GM12878 (cell line): ENCODE data around the gene ATP6V1F. TPM values are rescaled to one million over a fixed set of nuclear protein-coding genes. Genes with fewer than 3 reads are reported as not detected.

ENCODE experiments used
- ATAC-seq: fragments of 200-7000 bp; cut with Tn5 transposase; 3 replicates; pipeline ENCODE4 v1.9.1; 2020; ENCODE audit warnings: mild to moderate bottlenecking, moderate library complexity
- BruUV-seq: library from RNA; stranded (reverse); fragments of 400-500 nt; replicated peaks from 2 replicates; lab custom pipeline; 2021; lab: Mats Ljungman, UMichigan
- CTCF ChIA-PET: fragments of 300-600 bp; sonication (Branson Sonifier 250); formaldehyde crosslinking; extraction: SDS; loops from one replicate; lab custom pipeline; 2021; ENCODE audit warnings: inconsistent platforms; lab: Yijun Ruan, JAX
- POLR2A ChIA-PET: fragments of 350-600 bp; formaldehyde crosslinking; extraction: SDS; loops from one replicate; lab custom pipeline; 2021; ENCODE audit warnings: inconsistent platforms; lab: Charles Lee
- RAD21 ChIA-PET: fragments of 300-600 bp; sonication (Branson Sonifier 250); formaldehyde crosslinking; loops from one replicate; lab custom pipeline; 2023; ENCODE audit warnings: antibody characterized with exemption; ENCODE audit not compliant: unreplicated experiment; lab: Charles Lee
- SMC1A ChIA-PET: fragments of 300-600 bp; sonication (Branson Sonifier 250); formaldehyde crosslinking; loops from one replicate; lab custom pipeline; 2023; ENCODE audit not compliant: unreplicated experiment, uncharacterized antibody; lab: Charles Lee
- DNase-seq: peaks from one replicate; pipeline ENCODE4 v3.0.0-alpha.2; 2011; ENCODE audit warnings: low read depth, low spot score
- FAIRE-seq: peaks from 3 replicates; lab custom pipeline; 2011; peaks lifted over from hg19 to GRCh38; lab: Jason Lieb, UNC
- H2AFZ ChIP-seq: 2 replicates; pipeline ENCODE4 v1.6.0; 2011; ENCODE audit warnings: low read depth, low read length, control low read depth; ENCODE audit not compliant: control insufficient read depth
- H3K27ac ChIP-seq: 2 replicates; pipeline ENCODE4 v1.5.1; 2011; ENCODE audit warnings: control low read depth; ENCODE audit not compliant: control insufficient read depth, insufficient read depth
- H3K27me3 ChIP-seq, 2 experiments: replicated peaks in 1 of 2; 2 replicates each; pipeline versions ENCODE4 v1.6.0 to v1.6.1; 2011; ENCODE audit warnings: low read length in 1 of 2; ENCODE audit not compliant: control insufficient read depth in 2 of 2, insufficient read depth in 2 of 2
- H3K36me3 ChIP-seq, 2 experiments: 2 replicates each; pipeline ENCODE4 v1.5.1; 2011; ENCODE audit warnings: low read length in 1 of 2; ENCODE audit not compliant: control insufficient read depth in 2 of 2, insufficient read depth in 2 of 2
- H3K4me1 ChIP-seq: 2 replicates; pipeline ENCODE4 v1.6.1; 2011; ENCODE audit warnings: mild to moderate bottlenecking, low read length, moderate library complexity, mixed read lengths; ENCODE audit not compliant: control insufficient read depth, insufficient read depth
- H3K4me2 ChIP-seq: 2 replicates; pipeline ENCODE4 v1.6.0; 2011; ENCODE audit warnings: control low read depth; ENCODE audit not compliant: control insufficient read depth, insufficient read depth
- H3K4me3 ChIP-seq: fragments of 200-600 bp; sonication (generic); 2 replicates; pipeline ENCODE4 v1.5.1; 2016
- H3K79me2 ChIP-seq: 2 replicates; pipeline ENCODE4 v1.6.0; 2011; ENCODE audit warnings: low read length; ENCODE audit not compliant: control insufficient read depth, insufficient read depth
- H3K9ac ChIP-seq: 2 replicates; pipeline ENCODE4 v1.8.0; 2011; ENCODE audit warnings: low read length, control low read depth, mixed read lengths; ENCODE audit not compliant: control insufficient read depth, insufficient read depth
- H3K9me3 ChIP-seq: replicated peaks from 3 replicates; pipeline ENCODE4 v1.5.1; 2011; ENCODE audit warnings: mild to moderate bottlenecking, low read length; ENCODE audit not compliant: control insufficient read depth, insufficient read depth
- H4K20me1 ChIP-seq: 2 replicates; pipeline ENCODE4 v1.6.0; 2011; ENCODE audit not compliant: control insufficient read depth, insufficient read depth
- BACH1 ChIP-seq: fragments of 450-650 bp; IDR thresholded peaks from 2 replicates; pipeline ENCODE4 v1.6.1; 2017; ENCODE audit warnings: mild to moderate bottlenecking, borderline replicate concordance
- BCL3 ChIP-seq: IDR thresholded peaks from 2 replicates; pipeline ENCODE4 v1.6.1; 2011; ENCODE audit warnings: borderline replicate concordance, low read depth, mild to moderate bottlenecking, moderate library complexity, low read length; ENCODE audit not compliant: insufficient read depth, poor library complexity, severe bottlenecking
- CHD2 ChIP-seq: IDR thresholded peaks from 2 replicates; pipeline ENCODE4 v1.6.1; 2011; ENCODE audit warnings: low read depth, low read length, improper control_type of control experiment, borderline replicate concordance
- CUX1 ChIP-seq: IDR thresholded peaks from 2 replicates; pipeline ENCODE4 v1.6.1; 2012; ENCODE audit warnings: improper control_type of control experiment, low read depth, low read length; ENCODE audit not compliant: insufficient replicate concordance
- HDAC6 ChIP-seq: fragments of 200-600 bp; sonication (generic); IDR thresholded peaks from one replicate; pipeline ENCODE4 v1.8.0; 2017; ENCODE audit warnings: antibody characterized with exemption; ENCODE audit not compliant: unreplicated experiment
- NBN ChIP-seq: fragments of 450-650 bp; IDR thresholded peaks from 2 replicates; pipeline ENCODE4 v1.6.1; 2016
- PML ChIP-seq: IDR thresholded peaks from 2 replicates; pipeline ENCODE4 v1.6.1; 2012; ENCODE audit warnings: low read length, inconsistent platforms
- RUNX3 ChIP-seq: IDR thresholded peaks from 2 replicates; pipeline ENCODE4 v1.6.1; 2012; ENCODE audit warnings: low read length, inconsistent platforms
- TAF1 ChIP-seq: IDR thresholded peaks from 2 replicates; pipeline ENCODE4 v1.6.1; 2011; ENCODE audit warnings: mild to moderate bottlenecking, low read depth, low read length, borderline replicate concordance
- TCF12 ChIP-seq: IDR thresholded peaks from 2 replicates; pipeline ENCODE4 v1.6.1; 2011; ENCODE audit warnings: low read depth, mild to moderate bottlenecking, low read length
- ZNF24 ChIP-seq: fragments of 450-650 bp; IDR thresholded peaks from 2 replicates; pipeline ENCODE4 v1.6.1; 2017; ENCODE audit warnings: antibody characterized with exemption, mild to moderate bottlenecking
- ZSCAN29 ChIP-seq: fragments of 450-650 bp; IDR thresholded peaks from 2 replicates; pipeline ENCODE4 v1.6.1; 2017; ENCODE audit warnings: mild to moderate bottlenecking, moderate library complexity
- WGBS: methylation state at CpG from one replicate; pipeline ENCODE4 v1.1.6; 2016; ENCODE audit warnings: low lambda C conversion rate; ENCODE audit not compliant: insufficient replicate concordance, insufficient coverage; ENCODE audit errors: missing lambda C conversion rate; 5-methylcytosine and 5-hydroxymethylcytosine counted together
- in situ Hi-C: fragments of 300-500 bp; cut with MboI; formaldehyde crosslinking; loops from 9 replicates; pipeline ENCODE4 v1.14.3; 2018; ENCODE audit warnings: mixed read lengths
- intact Hi-C: fragments of 100-400 bp; cut with micrococcal nuclease; formaldehyde crosslinking; loops from one replicate; pipeline ENCODE4 v1.14.2; 2022; ENCODE audit not compliant: unreplicated experiment
- polyA plus RNA-seq, 11 experiments: library from polyadenylated mRNA; depleted of rRNA in 4 of 11; unstranded in 6 of 11; stranded (reverse) in 5 of 11; fragments of >200 nt; fragmentation: Nextera tagmentation in 4 of 11; fragmentation: Illumina TruSeq in 1 of 11; extraction: Ambion mirVana in 4 of 11; extraction: Trizol in 1 of 11; gene quantifications; 1 replicate in 1 of 11; 2 replicates in 10 of 11; pipeline versions ENCODE4 v1.2.1 to v1.2.3, GENCODE V29; 2011 to 2016; ENCODE audit warnings: inconsistent platforms in 2 of 11, missing spikeins in 2 of 11, low read depth in 1 of 11
- total RNA-seq, 4 experiments: library from RNA; depleted of rRNA in 3 of 4; stranded (reverse); fragments of >200 nt in 3 of 4; fragmentation: Illumina TruSeq in 1 of 4; extraction: Trizol in 1 of 4; gene quantifications; 2 replicates each; pipeline versions ENCODE4 v1.2.1 to v1.2.3, GENCODE V29; 2013 to 2021

ATP6V1F gene
- total and polyA plus RNA-seq, 10 of the 15 experiments (the other 5 are each of a cell fraction or from before 2014, with no cell fraction given) = 111 to 343 (median 203) TPM

GRCh38 chr7:128886391-128887168 lies 23.9 kb downstream of the ATP6V1F start (continued):
- no peak for TF ChIP-seq CUX1
- TF ChIP-seq TCF12 = no peak
- no peak for TF ChIP-seq RUNX3

- TF ChIP-seq BCL3 (peak; percentile 18), PML (no peak), ZSCAN29 (no peak), TAF1 (no peak), CHD2 (0 out of 2 replicates have a peak, but pooled peaks have one; percentile 26), ZNF24 (no peak), RUNX3 (peak; percentile 41), BACH1 (no peak), HDAC6 (no peak), NBN (peak; percentile 72; the same call in 1 of the 2 replicates)
- H3K4me1 ChIP-seq = peaks cover 12% of the 10 kb centered on the region
- H3K27me3 ChIP-seq = peaks cover 0 to 1% of the 10 kb centered on the region in 2 experiments; a peak in 2 of 4 replicates
- no peak for ATAC-seq
- in situ Hi-C loops = no loop called here
- no peak for FAIRE-seq
- no peak overlapping the region for H3K27ac ChIP-seq
- no peak overlapping the region for H3K4me3 ChIP-seq
- 70% methylated on average over 7 of the region's 7 CpGs for WGBS
- SMC1A ChIA-PET = no interaction called here
- H4K20me1 ChIP-seq = no peaks in the 10 kb centered on the region
- no peak for DNase-seq
- H3K9ac ChIP-seq = no peak overlapping the region
- BruUV-seq = no TSS peak
- H2AFZ ChIP-seq = no peak overlapping the region
- no peak overlapping the region for H3K4me2 ChIP-seq
- no peaks in the 10 kb centered on the region for H3K36me3 ChIP-seq
- CTCF ChIA-PET = no interaction called here
- RAD21 ChIA-PET = interaction anchor here (1.3 to 1.4 kb wide), 3 partner anchors 25 to 279 kb away, joined by 3 read pairs; partner anchors contain the start of gene ATP6V1F
- no peaks in the 10 kb centered on the region for H3K79me2 ChIP-seq
- H3K9me3 ChIP-seq = no peaks in the 10 kb centered on the region
- POLR2A ChIA-PET = no interaction called here
- intact Hi-C loops = loop anchor here (10.0 kb wide), 1 partner anchor 433 kb away; the partner anchor contains the start of gene HILPDA
These were observed 24.7 kb downstream of the ATP6V1F start for GRCh38 chr7:128887169-128888038.
